H1 (cell line): ENCODE results near the gene SOCS3. TPM values are rescaled to one million over a fixed set of nuclear protein-coding genes. Genes with fewer than 3 reads are reported as not detected.

ENCODE experiments used
- CTCF ChIA-PET: fragments of 300-600 bp; sonication (Branson Sonifier 250); formaldehyde crosslinking; loops from one replicate; lab custom pipeline; 2021; ENCODE audit not compliant: partially characterized antibody; lab: Charles Lee
- POLR2A ChIA-PET: fragments of 300-600 bp; sonication (Branson Sonifier 250); formaldehyde crosslinking; loops from one replicate; lab custom pipeline; 2021; ENCODE audit warnings: inconsistent platforms; ENCODE audit not compliant: partially characterized antibody; lab: Charles Lee
- DNase-seq, 2 experiments: peaks; one replicate each; pipeline versions ENCODE4 v3.0.0 to v3.0.0-alpha.2; 2010 to 2022; ENCODE audit warnings: low spot score in 2 of 2, low read depth in 1 of 2, mixed read lengths in 1 of 2
- FAIRE-seq: peaks from 2 replicates; lab custom pipeline; 2011; peaks lifted over from hg19 to GRCh38; lab: Jason Lieb, UNC
- H2AFZ ChIP-seq: 2 replicates; pipeline ENCODE4 v1.8.1; 2012; ENCODE audit warnings: low read length, inconsistent platforms
- H2AK5ac ChIP-seq: 2 replicates; pipeline ENCODE4 v1.6.1; 2013; ENCODE audit warnings: low read depth, low read length
- H2BK120ac ChIP-seq: replicated peaks from 2 replicates; pipeline ENCODE3; 2013; ENCODE audit warnings: low read depth, low read length, inconsistent platforms
- H2BK12ac ChIP-seq: 2 replicates; pipeline ENCODE4 v1.6.1; 2013; ENCODE audit warnings: low read depth, low read length
- H2BK15ac ChIP-seq: 2 replicates; pipeline ENCODE4 v1.6.1; 2013; ENCODE audit warnings: low read length
- H2BK20ac ChIP-seq: 2 replicates; pipeline ENCODE4 v1.6.1; 2013; ENCODE audit warnings: low read length
- H2BK5ac ChIP-seq: 2 replicates; pipeline ENCODE4 v1.6.1; 2013; ENCODE audit warnings: low read depth, low read length
- H3K14ac ChIP-seq: 2 replicates; pipeline ENCODE4 v1.6.1; 2013; ENCODE audit warnings: inconsistent platforms; ENCODE audit not compliant: insufficient read length
- H3K18ac ChIP-seq: 2 replicates; pipeline ENCODE4 v1.6.1; 2013; ENCODE audit warnings: low read length; ENCODE audit errors: extremely low read depth
- H3K23ac ChIP-seq: 2 replicates; pipeline ENCODE4 v1.6.1; 2013; ENCODE audit warnings: inconsistent platforms; ENCODE audit not compliant: insufficient read length
- H3K23me2 ChIP-seq: 2 replicates; pipeline ENCODE4 v1.6.1; 2013; ENCODE audit warnings: low read depth, low read length
- H3K27ac ChIP-seq: 2 replicates; pipeline ENCODE4 v1.6.1; 2011; ENCODE audit warnings: low read depth, low read length, inconsistent platforms
- H3K27me3 ChIP-seq, 4 experiments: replicated peaks in 1 of 4; 1 replicate in 1 of 4; 2 replicates in 3 of 4; pipeline versions ENCODE4 v1.6.1 to v1.8.1; 2011 to 2013; ENCODE audit warnings: low read length in 3 of 4, mild to moderate bottlenecking in 3 of 4, inconsistent platforms in 2 of 4, mixed read lengths in 2 of 4, moderate library complexity in 1 of 4; ENCODE audit not compliant: control insufficient read depth in 3 of 4, insufficient read depth in 3 of 4; ENCODE audit errors: extremely low read depth in 1 of 4
- H3K36me3 ChIP-seq, 4 experiments: 2 replicates each; pipeline versions ENCODE4 v1.6.1 to v1.8.1; 2011 to 2013; ENCODE audit warnings: mild to moderate bottlenecking in 4 of 4, low read length in 3 of 4, moderate library complexity in 2 of 4, control low read depth in 1 of 4, inconsistent platforms in 1 of 4; ENCODE audit not compliant: insufficient read depth in 4 of 4, control insufficient read depth in 2 of 4
- H3K4ac ChIP-seq: replicated peaks from 2 replicates; pipeline ENCODE3; 2013; ENCODE audit warnings: low read length, low read depth, mixed read lengths, inconsistent platforms; ENCODE audit not compliant: insufficient read length
- H3K4me1 ChIP-seq, 4 experiments: replicated peaks in 1 of 4; 1 replicate in 1 of 4; 2 replicates in 3 of 4; pipeline versions ENCODE4 v1.6.1 to v1.8.1; 2011 to 2013; ENCODE audit warnings: low read length in 3 of 4, inconsistent platforms in 2 of 4, mixed read lengths in 1 of 4; ENCODE audit not compliant: insufficient read depth in 4 of 4, control insufficient read depth in 3 of 4
- H3K4me2 ChIP-seq, 2 experiments: 2 replicates each; pipeline versions ENCODE4 v1.6.1 to v1.8.1; 2011 to 2013; ENCODE audit warnings: low read depth in 2 of 2, low read length in 2 of 2, control low read depth in 1 of 2, inconsistent platforms in 1 of 2, mild to moderate bottlenecking in 1 of 2; ENCODE audit not compliant: insufficient read depth in 1 of 2
- H3K4me3 ChIP-seq, 4 experiments: fragments of 200-600, 300-600 bp in 1 of 4; sonication (generic), shearing (Covaris generic), sonication (Bioruptor Twin) in 1 of 4; 2 replicates each; pipeline versions ENCODE4 v1.5.1 to v1.8.1; 2011 to 2016; ENCODE audit warnings: low read length in 4 of 4, low read depth in 3 of 4, control low read depth in 2 of 4, inconsistent platforms in 2 of 4, mild to moderate bottlenecking in 2 of 4, mixed read lengths in 1 of 4, moderate library complexity in 1 of 4; ENCODE audit not compliant: insufficient read depth in 2 of 4; ENCODE audit errors: extremely low read depth in 1 of 4
- H3K56ac ChIP-seq: replicated peaks from 2 replicates; pipeline ENCODE3; 2013; ENCODE audit warnings: low read depth, mild to moderate bottlenecking, mixed read lengths, low read length, inconsistent platforms; ENCODE audit not compliant: insufficient read length
- H3K79me1 ChIP-seq: 2 replicates; pipeline ENCODE4 v1.6.1; 2013; ENCODE audit warnings: low read depth, low read length, control low read depth
- H3K79me2 ChIP-seq, 2 experiments: 2 replicates each; pipeline versions ENCODE4 v1.6.1 to v1.8.1; 2012 to 2013; ENCODE audit warnings: low read length in 2 of 2, mild to moderate bottlenecking in 2 of 2, inconsistent platforms in 1 of 2; ENCODE audit not compliant: insufficient read depth in 2 of 2, control insufficient read depth in 1 of 2
- H3K9ac ChIP-seq, 4 experiments: replicated peaks in 1 of 4; 1 replicate in 1 of 4; 2 replicates in 3 of 4; pipeline versions ENCODE4 v1.6.1 to v1.8.1; 2011 to 2013; ENCODE audit warnings: low read depth in 3 of 4, low read length in 3 of 4, control low read depth in 2 of 4, mild to moderate bottlenecking in 2 of 4, moderate library complexity in 2 of 4, inconsistent platforms in 1 of 4; ENCODE audit errors: extremely low read depth in 1 of 4
- H3K9me3 ChIP-seq, 2 experiments: 2 replicates each; pipeline versions ENCODE4 v1.6.1 to v1.8.1; 2012 to 2013; ENCODE audit warnings: mild to moderate bottlenecking in 2 of 2, moderate library complexity in 2 of 2, control low read depth in 1 of 2, inconsistent platforms in 1 of 2, low read depth in 1 of 2, low read length in 1 of 2, mixed read lengths in 1 of 2; ENCODE audit not compliant: insufficient read depth in 2 of 2
- H4K20me1 ChIP-seq, 2 experiments: replicated peaks in 1 of 2; 2 replicates each; pipeline versions ENCODE3 to v1.8.1; 2011 to 2013; ENCODE audit warnings: inconsistent platforms in 2 of 2, low read length in 2 of 2, mild to moderate bottlenecking in 1 of 2; ENCODE audit not compliant: insufficient read depth in 2 of 2, control insufficient read depth in 1 of 2
- H4K5ac ChIP-seq: 2 replicates; pipeline ENCODE4 v1.6.1; 2013; ENCODE audit warnings: low read length, low read depth, mixed read lengths, inconsistent platforms; ENCODE audit not compliant: insufficient read length
- H4K8ac ChIP-seq: 2 replicates; pipeline ENCODE4 v1.8.0; 2013; ENCODE audit warnings: mild to moderate bottlenecking, moderate library complexity, low read length, inconsistent platforms; ENCODE audit not compliant: insufficient read depth; ENCODE audit errors: extremely low read depth
- H4K91ac ChIP-seq: replicated peaks from 2 replicates; pipeline ENCODE3; 2013; ENCODE audit warnings: low read length, mixed read lengths, inconsistent platforms; ENCODE audit not compliant: insufficient read length
- ASH2L ChIP-seq: fragments of 200-600, 300-600 bp; sonication (generic); IDR thresholded peaks from one replicate; pipeline ENCODE4 v1.7.1; 2017; ENCODE audit warnings: low read length
- CHD1 ChIP-seq: IDR thresholded peaks from 2 replicates; pipeline ENCODE4 v1.6.1; 2012; ENCODE audit warnings: low read depth, low read length, improper control_type of control experiment
- EGR1 ChIP-seq: IDR thresholded peaks from 2 replicates; pipeline ENCODE4 v1.6.1; 2011; ENCODE audit warnings: low read depth, low read length, borderline replicate concordance
- GABPA ChIP-seq: IDR thresholded peaks from 2 replicates; pipeline ENCODE4 v1.6.1; 2011; ENCODE audit warnings: mild to moderate bottlenecking, low read length, moderate library complexity, borderline replicate concordance; ENCODE audit not compliant: insufficient read depth
- KDM5A ChIP-seq: fragments of 200-600 bp; IDR thresholded peaks from 2 replicates; pipeline ENCODE4 v1.7.1; 2012; ENCODE audit warnings: mild to moderate bottlenecking, low read length, inconsistent platforms, mixed read lengths
- NANOG ChIP-seq: IDR thresholded peaks from 2 replicates; pipeline ENCODE4 v1.6.1; 2011; ENCODE audit warnings: low read length, low read depth, mild to moderate bottlenecking, inconsistent platforms; ENCODE audit not compliant: insufficient read depth, poor library complexity, severe bottlenecking
- NRF1 ChIP-seq: IDR thresholded peaks from 2 replicates; pipeline ENCODE4 v1.6.1; 2011; ENCODE audit warnings: mild to moderate bottlenecking, low read depth, low read length, improper control_type of control experiment
- SP4 ChIP-seq: IDR thresholded peaks from 2 replicates; pipeline ENCODE4 v1.6.1; 2012; ENCODE audit warnings: low read length, inconsistent platforms
- SRF ChIP-seq: IDR thresholded peaks from 2 replicates; pipeline ENCODE4 v1.6.1; 2011; ENCODE audit warnings: mild to moderate bottlenecking, low read depth, low read length, moderate library complexity
- TBP ChIP-seq: IDR thresholded peaks from 2 replicates; pipeline ENCODE4 v1.6.1; 2011; ENCODE audit warnings: low read depth, low read length, improper control_type of control experiment
- TEAD4 ChIP-seq: IDR thresholded peaks from 2 replicates; pipeline ENCODE4 v1.6.1; 2012; ENCODE audit warnings: low read depth, low read length, inconsistent platforms, mixed read lengths
- WGBS, 2 experiments: shearing (Covaris generic) in 1 of 2; methylation state at CpG; one replicate each; pipeline versions ENCODE4 v1.1.6 to v1.1.7; 2013 to 2015; ENCODE audit warnings: low lambda C conversion rate in 2 of 2, mixed read lengths in 2 of 2, inconsistent platforms in 1 of 2, low coverage in 1 of 2, missing lambda C conversion rate in 1 of 2; ENCODE audit not compliant: insufficient replicate concordance in 2 of 2, insufficient coverage in 1 of 2, insufficient read length in 1 of 2; ENCODE audit errors: extremely low coverage in 1 of 2, missing lambda C conversion rate in 1 of 2; 5-methylcytosine and 5-hydroxymethylcytosine counted together
- polyA plus RNA-seq, 7 experiments: library from polyadenylated mRNA; depleted of rRNA in 3 of 7; stranded (reverse) in 5 of 7; unstranded in 2 of 7; fragments of >200 nt in 5 of 7; fragments of 200-250 nt in 2 of 7; gene quantifications; 1 replicate in 5 of 7; 2 replicates in 1 of 7; 4 replicates in 1 of 7; pipeline versions ENCODE4 v1.2.1 to v1.2.3, GENCODE V29; 2011 to 2013; ENCODE audit warnings: missing spikeins in 2 of 7, mixed read lengths in 2 of 7
- total RNA-seq: library from RNA; stranded (reverse); fragmentation: NEBNext Ultra II Directional; extraction: Animal tissue kit (Norgen Biotek cat#: 25700); gene quantifications from 2 replicates; pipeline ENCODE4 v1.2.1, GENCODE V29; 2021

Gene SOCS3
- total and polyA plus RNA-seq, 2 of the 8 experiments (the other 6 are each of a cell fraction or from before 2014, with no cell fraction given), result 10.1 to 47.9 TPM

GRCh38 chr17:78378225-78379130, 18.6 kb upstream of the SOCS3 start, which contains the start of gene PGS1:
Gene PGS1, plus strand, starts transcription at chr17:78378649. Its CDS starts 17 bp downstream, at chr17:78378666.
- POLR2A ChIA-PET, result interaction anchor here (0.7 to 1.9 kb wide), 6 partner anchors 13 to 570 kb away, joined by 3 to 5 read pairs (median 4); no protein-coding TSS in a partner anchor
- no peak within 1 kb of the TSS for H2BK120ac ChIP-seq
- no peak within 1 kb of the TSS for H3K14ac ChIP-seq
- H4K5ac ChIP-seq, result peak within 1 kb of the TSS; percentile 54
- peak within 1 kb of the TSS; percentile 83 for H3K18ac ChIP-seq
- H3K4me1 ChIP-seq, result peaks cover 20 to 30% (median 27%) of the 10 kb centered on the region in 4 experiments
- H3K4ac ChIP-seq, result peak within 1 kb of the TSS; percentile 65
- H2AFZ ChIP-seq, result peak within 1 kb of the TSS; percentile 41; the same call in 1 of the 2 replicates
- H3K4me3 ChIP-seq, result peak within 1 kb of the TSS; percentile 90 to 96 (median 94)
- peaks cover 7 to 21% of the 10 kb centered on the region in 2 experiments for H4K20me1 ChIP-seq
- H2BK15ac ChIP-seq, result peak within 1 kb of the TSS; percentile 65; the same call in 1 of the 2 replicates
- H4K8ac ChIP-seq, result peak within 1 kb of the TSS; percentile 96
- H3K9me3 ChIP-seq, result no peaks in the 10 kb centered on the region
- peaks cover 37 to 48% of the 10 kb centered on the region in 2 experiments for H3K79me2 ChIP-seq
- H2AK5ac ChIP-seq, result peak within 1 kb of the TSS; percentile 48; the same call in 1 of the 2 replicates
- H3K56ac ChIP-seq, result peak within 1 kb of the TSS; percentile 28
- H3K23ac ChIP-seq, result no peak within 1 kb of the TSS
- H3K27me3 ChIP-seq, result no peaks in the 10 kb centered on the region
- H3K36me3 ChIP-seq, result peaks cover 0 to 3% (median 0%) of the 10 kb centered on the region in 4 experiments; a peak in 1 of 8 replicates
- DNase-seq, result peak in 1 of 2 experiments; percentile 90
- H3K23me2 ChIP-seq, result peaks cover 7% of the 10 kb centered on the region; the same call in 1 of the 2 replicates
- H2BK5ac ChIP-seq, result peak within 1 kb of the TSS; percentile 83
- H2BK12ac ChIP-seq, result peak within 1 kb of the TSS; percentile 81; the same call in 1 of the 2 replicates
- FAIRE-seq, result no peak
- H3K79me1 ChIP-seq, result peaks cover 3% of the 10 kb centered on the region; the same call in 1 of the 2 replicates
- H3K9ac ChIP-seq, result peak within 1 kb of the TSS; percentile 76 to 95 (median 88)
- CTCF ChIA-PET, result interaction anchor here (1.1 to 1.2 kb wide), 2 partner anchors 23 to 26 kb away, joined by 3 read pairs; no protein-coding TSS in a partner anchor
- peak within 1 kb of the TSS; percentile 68 to 95 for H3K4me2 ChIP-seq
- 9% methylated on average over 83 of the region's 89 CpGs; no CpG with 5 or more reads in 1 of the 2 experiments for WGBS, 2 experiments
- no peak within 1 kb of the TSS for H2BK20ac ChIP-seq
- peak within 1 kb of the TSS; percentile 67 for H4K91ac ChIP-seq
- H3K27ac ChIP-seq, result peak within 1 kb of the TSS; percentile 73
- TF ChIP-seq SRF, result 0 out of 2 replicates have a peak, but pooled peaks have one; percentile 17
- TF ChIP-seq SP4, result 0 out of 2 replicates have a peak, but pooled peaks have one; percentile 62
- peak; percentile 92 for TF ChIP-seq GABPA
- TF ChIP-seq NANOG, result no peak
- TF ChIP-seq TBP, result peak; percentile 29; the same call in 1 of the 2 replicates
- TF ChIP-seq KDM5A, result peak; percentile 85
- TF ChIP-seq ASH2L, result peak; percentile 95
- TF ChIP-seq NRF1, result peak; percentile 55
- peak; percentile 77 for TF ChIP-seq TEAD4
- TF ChIP-seq EGR1, result peak; percentile 77
- no peak for TF ChIP-seq CHD1
